Measurements from ENCODE around the gene ZNF385C. TPM values are rescaled to one million over a fixed set of nuclear protein-coding genes. Genes with fewer than 3 reads are reported as not detected.

Gene ZNF385C
- total and polyA plus RNA-seq, 2 of the 13 experiments (the other 11 are each of a cell fraction or from before 2014, with no cell fraction given) = 2.3 to 6.1 TPM

DNA sequence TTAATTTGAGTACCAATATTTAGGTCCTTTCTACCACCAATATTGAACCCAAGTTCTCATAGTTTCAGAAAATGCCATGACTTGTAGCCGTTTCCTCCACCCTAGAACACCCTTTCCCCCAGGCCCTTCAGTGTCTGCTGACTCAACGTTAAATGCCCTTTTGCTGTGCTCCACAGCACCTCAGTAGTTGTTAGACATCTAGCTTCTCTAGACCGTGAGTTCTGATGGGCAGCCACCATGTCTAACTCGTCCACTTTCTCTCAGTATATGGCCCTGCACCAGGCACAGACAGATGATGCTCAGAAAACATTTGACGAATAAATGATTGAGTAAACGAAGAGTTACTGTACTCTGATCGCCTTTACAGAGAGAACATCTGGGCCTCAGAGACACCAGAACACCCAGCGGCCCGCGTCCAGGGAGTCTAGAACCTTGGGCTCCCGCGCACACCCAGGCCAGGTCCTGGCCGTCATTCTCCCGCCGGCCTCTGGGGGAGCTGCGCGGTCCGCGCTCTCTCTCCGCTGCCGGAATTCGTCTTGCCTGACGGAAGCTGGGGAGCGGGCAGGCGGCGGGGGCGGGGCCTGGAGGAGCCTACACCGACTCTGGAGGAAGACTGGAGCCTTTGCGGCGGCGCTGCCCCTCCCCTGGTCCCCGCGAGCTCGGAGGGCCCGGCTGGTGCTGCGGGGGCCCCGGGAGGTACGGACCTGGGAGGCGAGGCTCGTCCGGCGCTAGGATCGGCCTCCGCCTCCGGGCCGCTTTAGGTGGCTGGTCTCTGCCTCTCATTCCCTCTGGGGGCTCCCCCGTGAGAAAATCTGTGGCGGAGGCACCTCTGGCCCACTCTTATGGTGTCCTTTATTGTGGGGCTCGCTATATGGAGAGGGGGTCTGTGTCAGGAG, 78.5 kb downstream of the ZNF385C start, which contains the start of gene NKIRAS2 (continued):
- TF ChIP-seq ZFX (CRISPR knock-in tag; IDR thresholded peaks at IDR 0.05; ENCODE audit: low read depth) (peak; percentile 89), ZNF17 (CRISPR knock-in tag; IDR thresholded peaks at IDR 0.05) (no peak; the same call in 1 of the 2 replicates), FOXA1 (IDR thresholded peaks at IDR 0.05) (no peak), FOXA1 (CRISPR knock-in tag; IDR thresholded peaks at IDR 0.05) (peak; percentile 10; the same call in 1 of the 2 replicates), SP1 (IDR thresholded peaks at IDR 0.05) (no peak), SP1 (CRISPR knock-in tag; IDR thresholded peaks at IDR 0.05) (no peak; the same call in 1 of the 2 replicates), ZNF792 (CRISPR knock-in tag; IDR thresholded peaks at IDR 0.05) (peak; percentile 85; the same call in 1 of the 2 replicates), ZNF160 (CRISPR knock-in tag; IDR thresholded peaks at IDR 0.05) (0 out of 2 replicates have a peak, but pooled peaks have one; percentile 22), MTF1 (CRISPR knock-in tag; IDR thresholded peaks at IDR 0.05) (no peak), SNRNP70 (IDR thresholded peaks at IDR 0.05; ENCODE audit: low read depth, low read length) (no peak), MBNL3 (CRISPR knock-in tag; conservative IDR thresholded peaks at IDR 0.05) (no peak), KLF15 (CRISPR knock-in tag; IDR thresholded peaks at IDR 0.05; ENCODE audit: borderline replicate concordance) (peak; percentile 81; the same call in 1 of the 2 replicates), SRF (IDR thresholded peaks at IDR 0.05; ENCODE audit: low read depth, low read length) (peak; percentile 71; the same call in 1 of the 2 replicates), ZNF33A (CRISPR knock-in tag; IDR thresholded peaks at IDR 0.05; ENCODE audit: borderline replicate concordance) (no peak), ZNF335 (CRISPR knock-in tag; IDR thresholded peaks at IDR 0.05) (peak; percentile 76), ZZZ3 (CRISPR knock-in tag; IDR thresholded peaks at IDR 0.05; ENCODE audit: borderline replicate concordance) (peak; percentile 93; the same call in 1 of the 2 replicates), HOXA5 (CRISPR knock-in tag; IDR thresholded peaks at IDR 0.05) (peak; percentile 73; the same call in 1 of the 2 replicates), ZNF234 (CRISPR knock-in tag; conservative IDR thresholded peaks at IDR 0.05) (no peak; the same call in 1 of the 2 replicates)
- TF ChIP-seq, protein P1, sequence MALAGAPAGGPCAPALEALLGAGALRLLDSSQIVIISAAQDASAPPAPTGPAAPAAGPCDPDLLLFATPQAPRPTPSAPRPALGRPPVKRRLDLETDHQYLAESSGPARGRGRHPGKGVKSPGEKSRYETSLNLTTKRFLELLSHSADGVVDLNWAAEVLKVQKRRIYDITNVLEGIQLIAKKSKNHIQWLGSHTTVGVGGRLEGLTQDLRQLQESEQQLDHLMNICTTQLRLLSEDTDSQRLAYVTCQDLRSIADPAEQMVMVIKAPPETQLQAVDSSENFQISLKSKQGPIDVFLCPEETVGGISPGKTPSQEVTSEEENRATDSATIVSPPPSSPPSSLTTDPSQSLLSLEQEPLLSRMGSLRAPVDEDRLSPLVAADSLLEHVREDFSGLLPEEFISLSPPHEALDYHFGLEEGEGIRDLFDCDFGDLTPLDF (CRISPR knock-in tag; IDR thresholded peaks at IDR 0.05) = peak; percentile 86
- TF ChIP-seq, protein P2, sequence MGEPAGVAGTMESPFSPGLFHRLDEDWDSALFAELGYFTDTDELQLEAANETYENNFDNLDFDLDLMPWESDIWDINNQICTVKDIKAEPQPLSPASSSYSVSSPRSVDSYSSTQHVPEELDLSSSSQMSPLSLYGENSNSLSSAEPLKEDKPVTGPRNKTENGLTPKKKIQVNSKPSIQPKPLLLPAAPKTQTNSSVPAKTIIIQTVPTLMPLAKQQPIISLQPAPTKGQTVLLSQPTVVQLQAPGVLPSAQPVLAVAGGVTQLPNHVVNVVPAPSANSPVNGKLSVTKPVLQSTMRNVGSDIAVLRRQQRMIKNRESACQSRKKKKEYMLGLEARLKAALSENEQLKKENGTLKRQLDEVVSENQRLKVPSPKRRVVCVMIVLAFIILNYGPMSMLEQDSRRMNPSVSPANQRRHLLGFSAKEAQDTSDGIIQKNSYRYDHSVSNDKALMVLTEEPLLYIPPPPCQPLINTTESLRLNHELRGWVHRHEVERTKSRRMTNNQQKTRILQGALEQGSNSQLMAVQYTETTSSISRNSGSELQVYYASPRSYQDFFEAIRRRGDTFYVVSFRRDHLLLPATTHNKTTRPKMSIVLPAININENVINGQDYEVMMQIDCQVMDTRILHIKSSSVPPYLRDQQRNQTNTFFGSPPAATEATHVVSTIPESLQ (CRISPR knock-in tag; conservative IDR thresholded peaks at IDR 0.05) = no peak; the same call in 1 of the 2 replicates
- TF ChIP-seq, protein P3, sequence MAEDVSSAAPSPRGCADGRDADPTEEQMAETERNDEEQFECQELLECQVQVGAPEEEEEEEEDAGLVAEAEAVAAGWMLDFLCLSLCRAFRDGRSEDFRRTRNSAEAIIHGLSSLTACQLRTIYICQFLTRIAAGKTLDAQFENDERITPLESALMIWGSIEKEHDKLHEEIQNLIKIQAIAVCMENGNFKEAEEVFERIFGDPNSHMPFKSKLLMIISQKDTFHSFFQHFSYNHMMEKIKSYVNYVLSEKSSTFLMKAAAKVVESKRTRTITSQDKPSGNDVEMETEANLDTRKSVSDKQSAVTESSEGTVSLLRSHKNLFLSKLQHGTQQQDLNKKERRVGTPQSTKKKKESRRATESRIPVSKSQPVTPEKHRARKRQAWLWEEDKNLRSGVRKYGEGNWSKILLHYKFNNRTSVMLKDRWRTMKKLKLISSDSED (CRISPR knock-in tag; IDR thresholded peaks at IDR 0.05) = no peak
- TF ChIP-seq, protein P4, sequence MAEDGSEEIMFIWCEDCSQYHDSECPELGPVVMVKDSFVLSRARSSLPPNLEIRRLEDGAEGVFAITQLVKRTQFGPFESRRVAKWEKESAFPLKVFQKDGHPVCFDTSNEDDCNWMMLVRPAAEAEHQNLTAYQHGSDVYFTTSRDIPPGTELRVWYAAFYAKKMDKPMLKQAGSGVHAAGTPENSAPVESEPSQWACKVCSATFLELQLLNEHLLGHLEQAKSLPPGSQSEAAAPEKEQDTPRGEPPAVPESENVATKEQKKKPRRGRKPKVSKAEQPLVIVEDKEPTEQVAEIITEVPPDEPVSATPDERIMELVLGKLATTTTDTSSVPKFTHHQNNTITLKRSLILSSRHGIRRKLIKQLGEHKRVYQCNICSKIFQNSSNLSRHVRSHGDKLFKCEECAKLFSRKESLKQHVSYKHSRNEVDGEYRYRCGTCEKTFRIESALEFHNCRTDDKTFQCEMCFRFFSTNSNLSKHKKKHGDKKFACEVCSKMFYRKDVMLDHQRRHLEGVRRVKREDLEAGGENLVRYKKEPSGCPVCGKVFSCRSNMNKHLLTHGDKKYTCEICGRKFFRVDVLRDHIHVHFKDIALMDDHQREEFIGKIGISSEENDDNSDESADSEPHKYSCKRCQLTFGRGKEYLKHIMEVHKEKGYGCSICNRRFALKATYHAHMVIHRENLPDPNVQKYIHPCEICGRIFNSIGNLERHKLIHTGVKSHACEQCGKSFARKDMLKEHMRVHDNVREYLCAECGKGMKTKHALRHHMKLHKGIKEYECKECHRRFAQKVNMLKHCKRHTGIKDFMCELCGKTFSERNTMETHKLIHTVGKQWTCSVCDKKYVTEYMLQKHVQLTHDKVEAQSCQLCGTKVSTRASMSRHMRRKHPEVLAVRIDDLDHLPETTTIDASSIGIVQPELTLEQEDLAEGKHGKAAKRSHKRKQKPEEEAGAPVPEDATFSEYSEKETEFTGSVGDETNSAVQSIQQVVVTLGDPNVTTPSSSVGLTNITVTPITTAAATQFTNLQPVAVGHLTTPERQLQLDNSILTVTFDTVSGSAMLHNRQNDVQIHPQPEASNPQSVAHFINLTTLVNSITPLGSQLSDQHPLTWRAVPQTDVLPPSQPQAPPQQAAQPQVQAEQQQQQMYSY (CRISPR knock-in tag; IDR thresholded peaks at IDR 0.05) = no peak
